WERI-Rb-1 (cell line): ENCODE data around the gene SAMM50.

ENCODE experiments used
- DNase-seq: peaks from one replicate; pipeline ENCODE4 v3.0.0-alpha.2; 2020
- H3K27ac ChIP-seq: fragments of 250-450 bp; sonication (Bioruptor Pico); 2 replicates; pipeline ENCODE4 v1.5.1; 2020; ENCODE audit warnings: mild to moderate bottlenecking, moderate library complexity
- H3K27me3 ChIP-seq: fragments of 250-450 bp; sonication (Bioruptor Pico); 2 replicates; pipeline ENCODE4 v1.5.1; 2021; ENCODE audit warnings: mild to moderate bottlenecking, low read depth, moderate library complexity; ENCODE audit not compliant: insufficient read depth, severe bottlenecking
- H3K36me3 ChIP-seq: fragments of 250-450 bp; sonication (Bioruptor Pico); 2 replicates; pipeline ENCODE4 v1.5.1; 2020; ENCODE audit warnings: mild to moderate bottlenecking, moderate library complexity
- H3K4me3 ChIP-seq: 2 replicates; pipeline ENCODE4 v1.5.1; 2011; ENCODE audit warnings: low read depth, mild to moderate bottlenecking, control low read depth, low read length
- H3K9me3 ChIP-seq: fragments of 250-450 bp; sonication (Bioruptor Pico); 2 replicates; pipeline ENCODE4 v1.5.1; 2021; ENCODE audit warnings: mild to moderate bottlenecking, moderate library complexity; ENCODE audit not compliant: severe bottlenecking
- CTCF ChIP-seq: IDR thresholded peaks from 2 replicates; pipeline ENCODE4 v1.5.1; 2011; ENCODE audit warnings: low read depth, mild to moderate bottlenecking, control low read depth, inconsistent platforms, low read length

The SAMM50 gene

GRCh38 chr22:44029069-44029468 is 73.8 kb downstream of the SAMM50 start:
- H3K9me3 ChIP-seq: no peaks in the 10 kb centered on the region
- H3K27me3 ChIP-seq: no peaks in the 10 kb centered on the region
- H3K4me3 ChIP-seq: no peak overlapping the region
- DNase-seq: no peak
- TF ChIP-seq CTCF: no peak
- H3K27ac ChIP-seq: no peak overlapping the region
- no peaks in the 10 kb centered on the region for H3K36me3 ChIP-seq

- Histone ChIP-seq H3K9me3 (no peaks in the 10 kb centered on the region), H3K4me3 (no peak overlapping the region), H3K27me3 (no peaks in the 10 kb centered on the region), H3K27ac (no peak overlapping the region), H3K36me3 (no peaks in the 10 kb centered on the region)
- TF ChIP-seq CTCF: no peak
- no peak for DNase-seq
These were observed 74.9 kb downstream of the SAMM50 start for GRCh38 chr22:44030051-44030701.

- Histone ChIP-seq H3K4me3 (no peak overlapping the region), H3K9me3 (no peaks in the 10 kb centered on the region), H3K27me3 (no peaks in the 10 kb centered on the region), H3K27ac (no peak overlapping the region), H3K36me3 (no peaks in the 10 kb centered on the region)
- DNase-seq: no peak
- no peak for TF ChIP-seq CTCF
These were observed 75.5 kb downstream of the SAMM50 start for GRCh38 chr22:44030702-44031082.

- DNase-seq: no peak
- H3K27me3 ChIP-seq: no peaks in the 10 kb centered on the region
- H3K36me3 ChIP-seq: no peaks in the 10 kb centered on the region
- no peak for TF ChIP-seq CTCF
- H3K9me3 ChIP-seq: no peaks in the 10 kb centered on the region
- H3K4me3 ChIP-seq: no peak overlapping the region
- H3K27ac ChIP-seq: no peak overlapping the region
These were observed 76.1 kb downstream of the SAMM50 start for GRCh38 chr22:44031158-44031952.

- no peaks in the 10 kb centered on the region for H3K9me3 ChIP-seq
These were observed 77.0 kb downstream of the SAMM50 start for GRCh38 chr22:44032126-44032730.

More at GRCh38 chr22:44032126-44032730, 77.0 kb downstream of the SAMM50 start:
- TF ChIP-seq CTCF: no peak
- Histone ChIP-seq H3K4me3 (no peak overlapping the region), H3K36me3 (no peaks in the 10 kb centered on the region), H3K27ac (no peak overlapping the region), H3K27me3 (no peaks in the 10 kb centered on the region)
- DNase-seq: no peak
